Heart right ventricle (tissue), 16 donors: ENCODE results near the gene RGMA. TPM values are rescaled to one million over a fixed set of nuclear protein-coding genes. Genes with fewer than 3 reads are reported as not detected.

Source experiments
- ATAC-seq, 8 donors: fragments of 200-7000 bp; cut with Tn5 transposase; one replicate each; pipeline ENCODE4 v1.9.1; 2020; ENCODE audit warnings: mild to moderate bottlenecking in 8 of 8, moderate library complexity in 8 of 8, moderate number of reproducible peaks in 1 of 8
- DNase-seq, 2 donors: peaks; one replicate each; pipeline ENCODE4 v3.0.0-alpha.2; 2020
- H3K27ac ChIP-seq, 10 donors: fragments of 200-600 bp; sonication (generic) in 2 of 10; one replicate each; pipeline versions ENCODE4 v1.5.0 to v1.8.0; 2020 to 2022; ENCODE audit warnings: mild to moderate bottlenecking in 3 of 10
- H3K27me3 ChIP-seq, 7 donors: fragments of 200-600 bp; one replicate each; pipeline ENCODE4 v1.8.0; 2021 to 2022; ENCODE audit warnings: mild to moderate bottlenecking in 2 of 7
- H3K36me3 ChIP-seq, 9 donors: fragments of 200-600 bp; sonication (generic) in 1 of 9; one replicate each; pipeline versions ENCODE4 v1.5.0 to v1.8.0; 2020 to 2022; ENCODE audit warnings: mild to moderate bottlenecking in 2 of 9
- H3K4me1 ChIP-seq, 9 donors: fragments of 200-600 bp; sonication (generic) in 1 of 9; one replicate each; pipeline versions ENCODE4 v1.5.0 to v1.8.0; 2020 to 2022; ENCODE audit warnings: mild to moderate bottlenecking in 4 of 9
- H3K4me3 ChIP-seq, 10 donors: fragments of 200-600 bp; sonication (generic) in 2 of 10; one replicate each; pipeline versions ENCODE4 v1.5.0 to v1.8.0; 2020 to 2022; ENCODE audit warnings: mild to moderate bottlenecking in 7 of 10, moderate library complexity in 2 of 10
- H3K9me3 ChIP-seq, 11 donors: fragments of 200-600 bp in 10 of 11; sonication (generic) in 2 of 11; one replicate each; pipeline versions ENCODE4 v1.5.0 to v1.8.0; 2013 to 2022; ENCODE audit warnings: mild to moderate bottlenecking in 2 of 11, control low read depth in 1 of 11, moderate library complexity in 1 of 11
- CTCF ChIP-seq, 9 donors: fragments of 200-600 bp; sonication (generic) in 2 of 9; IDR thresholded peaks; one replicate each; pipeline versions ENCODE4 v1.5.0 to v1.8.0; 2021 to 2022; ENCODE audit warnings: antibody characterized with exemption in 9 of 9, mild to moderate bottlenecking in 5 of 9, moderate library complexity in 1 of 9
- WGBS, 2 donors: extraction: QIAGEN DNeasy Blood & Tissue Kit; methylation state at CpG; one replicate each; pipeline ENCODE4 v1.1.7; 2013; ENCODE audit warnings: inconsistent platforms in 1 of 2; 5-methylcytosine and 5-hydroxymethylcytosine counted together
- intact Hi-C, 10 donors: fragments of 100-400 bp; cut with DNase I; formaldehyde crosslinking; loops; one replicate each; pipeline versions ENCODE4 v1.11.1 to v1.14.2; 2022
- polyA plus RNA-seq, 2 donors: library from polyadenylated mRNA; stranded (reverse); fragments of 200-250 nt; gene quantifications; one replicate each; pipeline ENCODE4 v1.2.3, GENCODE V29; 2013
- total RNA-seq, 10 donors: library from RNA; stranded (reverse); fragmentation: NEBNext Ultra II Directional in 3 of 10; extraction: Animal tissue kit (Norgen Biotek cat#: 25700) in 3 of 10; gene quantifications; one replicate each; pipeline versions ENCODE4 v1.2.1 to v1.2.4, GENCODE V29; 2021 to 2023
- donor health status: Arrhythmogenic right ventricular cardiomyopathy.
- donor health status: ischemic (EF 13 %, LVEDD 7.1; RV severe dilation, severe dysfunction).
- donor health status: healthy with polysubstance abuse.
- donor health status: DM: no; HTN: yes; CAD: no.
- donor health status: DM: no; HTN: no; CAD: no.
- donor health status: ischemic (EF 25% LVEDD 6.9; RV normal size, moderate dysfunction).
- donor health status: ischemic (EF 25% LVEDD 5.7; RV mildly dilated, moderate dysfunction).
- donor health status: healthy.
- donor health status: DM: yes; HTN: yes; CAD: no.
- donor health status: Ischemic cardiomyopathy.
- donor health status: ischemic (EF 35%, LVEDD 5.7; RV mildly dilated, moderate dysfunction).
- donor health status: nonischemic (EF 11% LVEDD 7.7; RV severe dilation, severe dysfunction).
- donor health status: DM: yes; HTN: yes; CAD: no.
- donor health status: PGD.
- donor health status: ischemic (EF 29% LVEDD 5.4; RV normal size, mild dysfunction).
- donor health status: nonischemic (EF 23%, LVEDD 6.1; RV moderate dilation, normal function).

Gene RGMA
- total and polyA plus RNA-seq, 12 donors = 4.9 to 33.8 (median 10.7) TPM

GRCh38 chr15:93046120-93046519 lies 42.9 kb downstream of the RGMA start:
- 91 to 94% methylated on average over 4 of the region's 4 CpGs for WGBS, 2 donors
- Histone ChIP-seq H3K27ac (no peak overlapping the region), H3K36me3 (peaks cover 0 to 77% (median 13%) of the 10 kb centered on the region in 9 donors), H3K4me1 (peaks cover 0 to 19% (median 0%) of the 10 kb centered on the region in 9 donors), H3K27me3 (no peaks in the 10 kb centered on the region), H3K9me3 (peaks cover 0 to 17% (median 8%) of the 10 kb centered on the region in 11 donors), H3K4me3 (no peak overlapping the region)
- ATAC-seq (no peak), DNase-seq (no peak)
- intact Hi-C loops = loop anchor here in 2 of 10 donors (5.0 kb wide), 2 partner anchors 51 to 1061 kb away; no protein-coding TSS in a partner anchor
- no peak for TF ChIP-seq CTCF (IDR thresholded peaks at IDR 0.05)

DNA sequence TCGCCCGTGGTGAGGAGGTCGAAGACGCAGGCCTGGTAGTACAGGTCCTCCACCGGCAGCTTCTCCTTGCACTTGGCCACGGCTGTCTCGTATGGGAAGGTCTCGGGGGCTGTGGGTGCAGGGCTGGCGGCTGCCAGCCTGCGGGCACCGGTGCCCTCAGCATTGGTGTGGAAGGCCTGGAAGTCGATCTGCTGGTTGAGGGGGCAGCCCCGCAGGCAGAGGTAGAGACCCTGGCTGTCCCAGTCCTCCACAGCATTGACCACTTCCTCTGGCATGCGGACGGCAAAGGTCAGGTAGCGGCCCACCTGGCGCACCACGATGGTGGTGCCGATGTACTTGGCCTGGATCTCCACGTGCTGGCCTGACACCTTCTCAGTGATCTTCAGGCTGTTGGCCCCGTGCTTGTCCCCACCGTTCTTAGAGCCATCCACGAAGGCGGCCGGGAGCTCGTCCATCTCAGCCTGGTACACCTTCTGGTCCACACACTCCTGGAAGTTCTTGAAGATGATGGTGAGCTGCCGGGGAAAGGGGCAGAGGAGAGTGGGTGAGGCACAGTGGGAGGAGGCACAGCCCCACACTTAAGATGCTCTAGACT lies 43.7 kb downstream of the RGMA start:
- no peak for TF ChIP-seq CTCF (IDR thresholded peaks at IDR 0.05)
- H3K27ac ChIP-seq = no peak overlapping the region
- DNase-seq (no peak), ATAC-seq (no peak)
- WGBS, 2 donors = 94 to 97% methylated on average over 27 of the region's 27 CpGs
- H3K4me1 ChIP-seq = peaks cover 0 to 20% (median 0%) of the 10 kb centered on the region in 9 donors
- H3K4me3 ChIP-seq = no peak overlapping the region
- H3K27me3 ChIP-seq = no peaks in the 10 kb centered on the region
- intact Hi-C loops = loop anchor here in 2 of 10 donors (5.0 kb wide), 2 partner anchors 52 to 1062 kb away; no protein-coding TSS in a partner anchor
- H3K36me3 ChIP-seq = peaks cover 0 to 69% (median 13%) of the 10 kb centered on the region in 9 donors
- H3K9me3 ChIP-seq = peaks cover 0 to 17% (median 8%) of the 10 kb centered on the region in 11 donors

DNA sequence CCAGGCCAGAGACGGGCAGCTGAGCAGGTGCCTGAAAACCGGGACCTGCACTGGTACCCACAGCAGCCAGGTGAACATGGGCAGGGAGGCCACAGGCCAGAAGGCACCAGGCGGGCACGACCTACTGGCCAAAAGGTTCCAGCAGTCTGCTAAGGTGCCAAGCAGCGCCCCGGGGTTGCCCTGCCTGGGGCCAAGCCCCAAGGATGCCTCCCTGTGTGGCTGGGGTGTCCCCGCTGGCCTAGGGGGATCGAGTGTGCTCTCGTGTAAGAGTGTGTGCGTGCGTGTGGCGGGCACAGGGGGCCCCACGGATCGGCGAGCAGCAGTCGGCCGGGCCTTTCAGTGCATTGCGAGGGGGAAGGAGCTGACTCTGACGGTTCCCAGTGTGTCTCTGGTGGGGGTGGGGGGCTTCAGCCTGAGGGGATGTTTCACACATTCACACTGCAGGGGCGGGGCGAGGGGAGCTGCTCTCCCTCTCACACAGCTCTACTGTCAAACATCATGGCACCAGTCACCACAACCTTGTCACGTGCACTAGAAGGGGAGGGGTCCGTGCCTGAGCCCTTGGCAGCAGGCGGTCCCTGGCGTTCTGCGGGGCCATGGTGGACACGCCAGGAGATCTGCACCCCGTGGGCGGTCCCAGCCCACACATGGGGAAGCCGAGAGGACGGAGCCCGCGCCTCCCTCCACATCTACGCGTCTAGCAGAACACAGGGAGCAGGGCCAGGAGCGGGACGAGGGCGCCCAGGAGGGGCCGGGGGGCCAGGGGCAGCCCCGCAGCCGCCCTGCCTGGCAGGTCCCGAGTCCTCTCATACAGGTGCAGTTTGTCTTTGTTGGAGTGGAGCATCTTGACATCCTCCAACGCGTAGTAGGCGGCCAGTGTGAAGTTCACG lies 44.5 kb downstream of the RGMA start:
- H3K27ac ChIP-seq = no peak overlapping the region
- H3K4me1 ChIP-seq = peaks cover 0 to 26% (median 0%) of the 10 kb centered on the region in 9 donors
- H3K27me3 ChIP-seq = no peaks in the 10 kb centered on the region
- peaks cover 0 to 17% (median 8%) of the 10 kb centered on the region in 11 donors for H3K9me3 ChIP-seq
- ATAC-seq = peak in 2 of 8 donors; percentile 2 to 42
- no peak for DNase-seq
- intact Hi-C loops = loop anchor here in 2 of 10 donors (5.0 kb wide), 2 partner anchors 53 to 1063 kb away; no protein-coding TSS in a partner anchor
- no peak overlapping the region for H3K4me3 ChIP-seq
- WGBS, 2 donors = 89 to 91% methylated on average over 46 of the region's 46 CpGs
- peaks cover 0 to 62% (median 13%) of the 10 kb centered on the region in 9 donors for H3K36me3 ChIP-seq
- TF ChIP-seq CTCF (IDR thresholded peaks at IDR 0.05) = no peak

- Histone ChIP-seq H3K4me1 (peaks cover 0 to 23% (median 0%) of the 10 kb centered on the region in 9 donors), H3K36me3 (peaks cover 0 to 54% (median 13%) of the 10 kb centered on the region in 9 donors), H3K27me3 (no peaks in the 10 kb centered on the region), H3K4me3 (no peak overlapping the region), H3K9me3 (peaks cover 0 to 17% (median 8%) of the 10 kb centered on the region in 11 donors), H3K27ac (no peak overlapping the region)
- intact Hi-C loops = no loop called here
- 55 to 70% methylated on average over 12 of the region's 12 CpGs for whole genome bisulfite sequencing, 2 donors
- ATAC-seq (peak in 2 of 8 donors; percentile 4 to 23), DNase-seq (no peak)
- TF ChIP-seq CTCF (IDR thresholded peaks at IDR 0.05) = no peak
These were observed 45.2 kb downstream of the RGMA start for GRCh38 chr15:93043621-93044300.
